T follicular helper cell (primary cell): ENCODE measurements around the gene TCP11L1.
A peak's percentile ranks its signal among the peaks of the same experiment; 100 is the strongest.
"Not testable (repeated sequence)": the region's sequence is repeated elsewhere in the genome, so short reads cannot be mapped to it uniquely, and the experiment has no call there.

Source experiments
- DNase-seq: peaks from one replicate; pipeline ENCODE4 v3.0.0-alpha.2; 2020; ENCODE audit warnings: low read depth

The TCP11L1 gene

GRCh38 chr11:33065445-33066178 lies 26.2 kb downstream of the TCP11L1 start:
- DNase-seq = peak; percentile 58

DNA sequence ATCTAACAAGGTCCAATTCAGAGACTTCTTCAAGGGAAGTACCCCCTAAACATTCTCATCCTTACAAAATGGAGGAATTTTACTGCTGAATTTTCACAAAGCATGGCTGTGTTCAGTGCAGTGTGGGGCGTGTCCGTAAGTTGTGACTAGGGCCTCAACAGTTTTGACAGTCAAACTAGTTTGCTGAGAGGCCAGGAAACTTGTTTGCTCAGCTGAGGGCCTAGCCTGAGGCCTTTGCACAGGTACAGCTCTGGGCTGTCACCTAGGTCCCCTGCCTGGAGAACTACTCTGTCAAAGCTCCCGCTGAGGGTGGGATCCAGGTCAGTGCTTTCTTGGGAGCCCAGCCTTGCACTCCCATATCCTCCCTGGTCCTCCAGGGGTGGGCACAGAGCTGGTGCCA lies 27.9 kb downstream of the TCP11L1 start:
- DNase-seq = no peak

DNA sequence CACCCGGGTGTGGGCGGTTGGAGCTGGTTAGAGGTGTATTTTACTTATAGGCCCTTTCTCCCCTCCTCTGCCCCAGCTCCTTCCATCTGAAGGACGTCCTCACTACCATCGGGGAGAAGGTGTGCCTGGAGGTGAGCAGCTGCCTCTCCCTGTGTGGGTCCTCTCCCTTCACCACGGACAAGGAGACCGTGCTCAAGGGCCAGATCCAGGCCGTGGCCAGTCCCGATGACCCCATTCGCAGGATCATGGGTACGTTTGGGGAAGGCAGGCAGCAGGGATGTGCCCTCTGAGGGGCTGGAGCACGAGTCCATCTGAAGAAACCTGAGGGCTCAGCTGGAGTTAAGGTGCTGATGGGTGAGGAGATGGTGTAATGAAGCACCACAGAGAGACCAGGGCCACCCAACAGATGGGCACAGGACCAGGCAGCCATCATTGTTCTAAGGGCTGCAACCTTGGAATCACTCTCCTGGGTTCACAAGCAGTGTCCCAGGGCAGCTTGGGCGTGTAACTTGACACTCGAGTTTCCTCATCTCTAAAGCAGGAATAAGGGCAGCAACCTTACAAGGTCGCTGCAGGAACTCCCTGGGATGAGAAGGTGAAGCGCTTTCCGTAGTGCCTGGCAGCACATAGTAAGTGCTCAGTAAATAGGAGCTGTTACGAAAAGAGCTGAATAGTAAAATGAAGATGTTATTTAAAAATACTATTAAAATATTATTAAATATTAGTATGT lies 29.4 kb downstream of the TCP11L1 start:
- no peak for DNase-seq

DNA sequence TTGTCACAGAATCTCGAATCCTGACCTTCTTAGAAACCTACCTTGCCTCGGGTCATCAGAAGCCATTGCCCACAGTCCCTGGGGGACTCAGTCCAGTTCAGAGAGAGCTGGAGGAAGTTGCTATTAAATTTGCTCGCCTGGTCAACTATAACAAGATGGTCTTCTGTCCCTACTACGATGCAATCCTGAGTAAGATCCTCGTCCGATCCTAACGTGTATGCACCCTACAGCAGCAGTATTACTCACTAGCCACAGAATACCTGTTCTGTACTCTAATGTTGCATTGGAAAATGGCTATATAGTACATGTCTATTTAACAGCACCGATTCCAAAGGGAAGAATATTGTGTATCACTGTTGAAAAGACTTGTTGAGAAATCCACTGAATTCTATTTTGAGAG lies 33.1 kb downstream of the TCP11L1 start:
- no peak for DNase-seq

DNA sequence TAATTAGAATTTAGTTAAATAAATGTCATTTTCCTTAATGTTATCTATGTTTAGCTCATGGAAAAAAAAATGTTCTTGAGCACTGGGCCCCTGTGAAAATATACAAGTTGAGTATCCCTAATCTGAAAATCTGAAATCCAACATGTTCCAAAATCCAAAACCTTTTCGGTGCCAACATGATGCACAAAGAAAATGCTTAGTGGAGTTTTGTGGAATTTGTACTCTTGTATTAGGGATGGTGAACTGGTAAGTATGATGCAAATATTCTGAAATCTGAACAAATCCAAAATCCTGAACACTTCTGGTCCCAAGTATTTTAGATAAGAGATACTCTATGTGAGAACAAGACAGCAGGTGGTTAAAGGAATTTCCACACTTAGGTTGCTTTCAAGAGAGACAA lies 44.5 kb downstream of the TCP11L1 start:
- DNase-seq = no peak

DNA sequence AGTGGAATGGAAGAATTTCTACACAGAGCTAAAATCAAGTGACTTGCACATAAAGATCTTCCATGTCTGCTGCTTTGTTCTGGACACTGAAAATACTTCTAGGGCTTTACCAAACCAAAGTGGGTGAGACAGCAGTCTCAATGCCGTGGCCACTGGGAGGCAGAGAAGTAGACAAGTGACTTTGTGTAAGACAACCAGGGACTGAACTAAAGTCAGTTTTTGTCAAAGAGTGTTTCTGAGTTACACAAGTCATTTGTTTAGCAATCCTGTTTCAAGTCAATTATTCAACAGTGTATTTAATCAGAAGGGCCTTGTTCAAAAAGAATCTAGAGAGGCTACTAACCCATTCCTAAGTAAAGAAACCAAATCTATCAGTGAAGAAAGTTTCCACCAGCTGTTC lies 46.6 kb downstream of the TCP11L1 start:
- DNase-seq = no peak

DNA sequence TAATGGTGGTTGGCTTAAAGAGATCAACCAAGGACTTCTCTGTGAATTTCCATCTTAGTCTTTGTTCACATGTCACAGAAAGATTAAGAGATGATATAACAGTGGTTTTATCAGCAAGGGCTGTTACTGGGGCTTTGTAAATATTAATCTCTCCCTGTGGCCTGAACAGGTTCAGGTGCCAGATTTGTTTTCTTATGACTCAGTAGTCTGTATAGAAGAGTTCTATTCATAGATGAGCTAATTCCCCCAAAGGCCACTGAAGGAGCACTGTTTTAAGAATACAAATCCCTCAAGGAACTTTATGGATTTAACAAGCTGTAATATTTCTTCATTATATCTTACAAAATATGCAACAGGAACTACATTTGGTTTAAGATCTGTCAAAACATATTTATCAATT lies 50.4 kb downstream of the TCP11L1 start:
- no peak for DNase-seq

GRCh38 chr11:33094157-33094556 lies 54.8 kb downstream of the TCP11L1 start:
- DNase-seq = no peak

- no peak for DNase-seq
Measured at GRCh38 chr11:33103836-33104235, 64.5 kb downstream of the TCP11L1 start.

- DNase-seq = no peak
Measured at GRCh38 chr11:33109294-33109895, 70.0 kb downstream of the TCP11L1 start.

GRCh38 chr11:33110083-33110482 lies 70.7 kb downstream of the TCP11L1 start:
- no peak for DNase-seq

DNA sequence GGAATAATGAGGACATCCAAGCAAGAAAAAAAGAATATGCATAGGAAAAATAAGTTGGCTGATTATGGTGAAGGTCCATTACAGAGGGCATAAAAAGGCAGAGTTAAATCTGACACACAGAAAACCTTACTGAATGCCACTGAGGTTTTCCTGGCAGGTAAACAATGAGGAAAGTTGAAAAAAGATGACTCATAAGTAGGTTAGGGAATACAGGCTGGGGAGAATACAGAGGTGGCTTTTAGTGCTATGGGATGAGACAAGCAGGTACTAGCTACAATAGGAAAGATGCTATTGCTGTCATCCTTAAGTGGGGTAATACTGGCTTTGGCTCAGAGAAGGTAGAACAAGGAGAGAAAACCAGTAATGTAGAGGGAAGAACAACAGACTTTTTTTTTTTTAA lies 77.2 kb downstream of the TCP11L1 start:
- no peak for DNase-seq

DNA sequence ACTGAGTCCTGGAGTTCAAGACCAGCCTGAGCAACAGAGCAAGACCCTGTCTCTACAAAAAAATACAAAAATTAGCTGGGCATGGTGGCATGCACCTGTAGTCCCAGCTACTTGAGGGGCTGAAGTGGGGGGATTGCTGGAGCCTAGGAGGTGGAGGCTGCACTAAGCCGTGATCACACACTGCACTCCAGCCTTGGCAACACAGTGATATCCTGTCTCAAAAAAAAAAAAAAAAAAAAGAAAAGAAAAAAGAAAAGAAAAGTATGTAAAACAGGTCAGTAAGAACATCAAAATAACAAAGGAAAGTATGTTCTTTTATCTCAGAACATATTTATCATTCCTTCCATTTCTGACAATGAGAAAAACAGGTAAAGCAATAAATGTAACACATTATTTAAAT lies 83.3 kb downstream of the TCP11L1 start:
- not testable (repeated sequence) for DNase-seq
